Neural cell (in vitro differentiated cells): ENCODE results near the gene GUCA2B.

Source experiments
- EP300 ChIP-seq: fragments of 450-650 bp; conservative IDR thresholded peaks from 2 replicates; pipeline ENCODE4 v1.6.1; 2014; ENCODE audit warnings: antibody characterized with exemption, mild to moderate bottlenecking, moderate library complexity; ENCODE audit not compliant: poor library complexity, severe bottlenecking
- MXI1 ChIP-seq: fragments of 450-650 bp; conservative IDR thresholded peaks from 2 replicates; pipeline ENCODE4 v1.6.1; 2014; ENCODE audit warnings: antibody characterized with exemption, mild to moderate bottlenecking; ENCODE audit not compliant: poor library complexity, severe bottlenecking
- RAD21 ChIP-seq: fragments of 450-650 bp; conservative IDR thresholded peaks from 2 replicates; pipeline ENCODE4 v1.6.1; 2014; ENCODE audit warnings: antibody characterized with exemption, mild to moderate bottlenecking, moderate library complexity
- TF ChIP-seq, protein P1 (sequence below): fragments of 450-650 bp; IDR thresholded peaks from 2 replicates; pipeline ENCODE4 v1.5.1; 2014; ENCODE audit warnings: antibody characterized with exemption, mild to moderate bottlenecking, moderate library complexity; ENCODE audit not compliant: poor library complexity, severe bottlenecking

DNA sequence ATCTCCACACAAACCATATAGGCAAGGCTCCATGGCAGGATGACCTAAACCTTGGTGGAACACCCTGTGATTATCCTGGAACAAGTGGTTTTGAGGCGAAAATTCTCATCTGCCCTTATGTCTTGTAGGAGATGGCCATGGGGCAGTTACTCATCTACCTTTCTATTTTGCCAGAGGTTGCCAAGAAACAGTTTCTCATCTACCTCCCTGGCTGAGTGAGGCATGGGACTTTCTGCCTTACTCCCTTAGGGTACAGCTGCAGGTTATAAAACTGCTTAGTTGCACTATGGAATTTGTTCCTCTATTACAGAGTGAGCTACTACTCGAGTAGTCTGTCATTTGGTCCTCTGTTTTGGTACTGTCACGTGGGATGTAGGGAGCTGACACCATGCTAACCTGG lies 42.6 kb downstream of the GUCA2B start:
- TF ChIP-seq, protein P1, sequence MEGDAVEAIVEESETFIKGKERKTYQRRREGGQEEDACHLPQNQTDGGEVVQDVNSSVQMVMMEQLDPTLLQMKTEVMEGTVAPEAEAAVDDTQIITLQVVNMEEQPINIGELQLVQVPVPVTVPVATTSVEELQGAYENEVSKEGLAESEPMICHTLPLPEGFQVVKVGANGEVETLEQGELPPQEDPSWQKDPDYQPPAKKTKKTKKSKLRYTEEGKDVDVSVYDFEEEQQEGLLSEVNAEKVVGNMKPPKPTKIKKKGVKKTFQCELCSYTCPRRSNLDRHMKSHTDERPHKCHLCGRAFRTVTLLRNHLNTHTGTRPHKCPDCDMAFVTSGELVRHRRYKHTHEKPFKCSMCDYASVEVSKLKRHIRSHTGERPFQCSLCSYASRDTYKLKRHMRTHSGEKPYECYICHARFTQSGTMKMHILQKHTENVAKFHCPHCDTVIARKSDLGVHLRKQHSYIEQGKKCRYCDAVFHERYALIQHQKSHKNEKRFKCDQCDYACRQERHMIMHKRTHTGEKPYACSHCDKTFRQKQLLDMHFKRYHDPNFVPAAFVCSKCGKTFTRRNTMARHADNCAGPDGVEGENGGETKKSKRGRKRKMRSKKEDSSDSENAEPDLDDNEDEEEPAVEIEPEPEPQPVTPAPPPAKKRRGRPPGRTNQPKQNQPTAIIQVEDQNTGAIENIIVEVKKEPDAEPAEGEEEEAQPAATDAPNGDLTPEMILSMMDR: no peak
- no peak for TF ChIP-seq MXI1
- no peak for TF ChIP-seq RAD21
- no peak for TF ChIP-seq EP300
